Smooth muscle cell of the umbilical artery (primary cell): ENCODE results near the gene ZNF512B. TPM values are rescaled to one million over a fixed set of nuclear protein-coding genes. Genes with fewer than 3 reads are reported as not detected.

ENCODE experiments used
- total RNA-seq: library from RNA; depleted of rRNA; stranded (reverse); fragments of >200 nt; gene quantifications from 2 replicates; pipeline ENCODE4 v1.2.3, GENCODE V29; 2014

Gene ZNF512B
- 6.2 and 10.6 TPM in 2 replicates for total RNA-seq

DNA sequence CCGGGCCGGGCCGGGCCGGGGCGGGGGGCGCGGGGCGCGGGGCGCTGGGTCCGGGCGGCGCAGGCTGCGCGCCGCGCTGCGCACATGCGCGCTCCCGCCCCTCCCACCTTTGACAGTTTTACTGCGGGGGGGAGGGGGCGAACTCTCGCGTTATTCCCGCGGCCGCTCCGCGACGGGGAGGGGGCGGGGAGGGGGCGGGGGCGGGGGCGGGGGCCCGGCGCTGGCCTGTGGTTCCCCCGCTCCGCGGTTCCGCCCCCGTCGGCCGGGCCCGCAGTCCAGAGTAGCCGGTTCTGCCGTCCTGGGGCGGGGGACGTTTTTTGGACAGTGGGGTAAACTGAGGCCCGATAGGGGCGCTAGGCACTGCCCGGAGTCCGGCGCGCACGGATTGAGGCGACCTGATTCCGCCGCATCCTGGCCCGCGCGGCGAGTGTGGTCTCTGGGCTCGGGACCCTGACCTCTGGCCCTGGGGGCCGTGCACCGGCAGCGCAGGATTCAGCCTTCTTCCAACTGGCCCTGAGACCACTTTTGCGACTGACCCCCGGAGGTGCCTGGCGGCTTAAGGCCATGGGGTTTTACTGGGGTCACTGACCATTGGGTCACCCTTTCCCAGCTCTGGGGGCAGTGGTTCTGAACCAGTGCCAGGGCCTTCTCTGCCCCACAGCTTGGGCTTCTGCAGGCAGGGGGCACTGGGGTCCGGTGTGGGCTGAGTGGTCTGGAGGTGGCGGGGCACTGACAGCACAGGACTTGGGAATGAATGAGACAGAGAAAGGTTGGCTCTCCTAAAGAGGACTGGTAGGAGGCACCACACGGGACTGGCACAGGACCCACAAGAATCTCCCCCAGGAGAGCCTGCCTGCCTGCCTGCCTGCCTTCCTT is at the start of gene ZNF512B:
Gene ZNF512B, minus strand, starts transcription at position 93 of the 876 bp plus-strand sequence. CDS start 1,980 bp downstream, outside the sequence.

GRCh38 chr20:63980806-63981728 is 11.3 kb upstream of the ZNF512B start, which contains the start of gene PRPF6:
Gene PRPF6 (plus strand): TSS chr20:63981132. CDS start chr20:63981246, 114 bp downstream.

GRCh38 chr20:63979557-63980316 is 10.0 kb upstream of the ZNF512B start, which contains the start of gene SAMD10:
Gene SAMD10 (minus strand): TSS chr20:63979642. CDS start chr20:63979467, 175 bp downstream.

GRCh38 chr20:63955827-63956663 is 13.7 kb downstream of the ZNF512B start, which contains the start of gene UCKL1:
Gene UCKL1 (minus strand): TSS chr20:63956416. CDS start chr20:63956372, 44 bp downstream.

Other genes starting within 250 kb of the ZNF512B start
- gene LIME1, start 233.3 kb downstream of the ZNF512B start, total RNA-seq: 2.7 and 8.9 TPM in 2 replicates
- 14.3 and 24.8 TPM in 2 replicates for gene SLC2A4RG, start 230.2 kb downstream of the ZNF512B start, total RNA-seq
- 0.42 and 0.59 TPM in 2 replicates for gene ZBTB46, start 138.7 kb downstream of the ZNF512B start, total RNA-seq
- 0.09 TPM in 1 of 2 replicates, not detected in the other for gene ABHD16B, start 108.4 kb downstream of the ZNF512B start, total RNA-seq
- 127 and 187 TPM in 2 replicates for gene TPD52L2, start 104.7 kb downstream of the ZNF512B start, total RNA-seq
- gene DNAJC5, start 74.8 kb downstream of the ZNF512B start, total RNA-seq: 79.7 and 83.4 TPM in 2 replicates
- 15.7 and 22.6 TPM in 2 replicates for gene UCKL1, start 13.5 kb downstream of the ZNF512B start, total RNA-seq
- gene SAMD10, start 9.7 kb upstream of the ZNF512B start, total RNA-seq: 0.30 and 2.4 TPM in 2 replicates
- 58.2 and 72.9 TPM in 2 replicates for gene PRPF6, start 11.2 kb upstream of the ZNF512B start, total RNA-seq
- gene C20orf204, start 66.3 kb upstream of the ZNF512B start, total RNA-seq: 0.88 and 0.89 TPM in 2 replicates
- under 0.01 TPM in 1 of 2 replicates, not detected in the other for gene SOX18, start 79.7 kb upstream of the ZNF512B start, total RNA-seq
- 27.2 and 35.3 TPM in 2 replicates for gene TCEA2, start 93.3 kb upstream of the ZNF512B start, total RNA-seq
- gene RGS19, start 109.6 kb upstream of the ZNF512B start, total RNA-seq: 14.0 and 16.0 TPM in 2 replicates
- gene OPRL1, start 110.2 kb upstream of the ZNF512B start, total RNA-seq: 3.0 TPM in 2 replicates
- gene LKAAEAR1, start 114.5 kb upstream of the ZNF512B start, total RNA-seq: not detected in 2 replicates
- not detected in 2 replicates for gene NPBWR2, start 137.6 kb upstream of the ZNF512B start, total RNA-seq
- not detected in 2 replicates for gene MYT1, start 194.5 kb upstream of the ZNF512B start, total RNA-seq